CD4-positive, alpha-beta T cell (primary cell): Measurements from ENCODE around the gene INHBA. TPM values are rescaled to one million over a fixed set of nuclear protein-coding genes. Genes with fewer than 3 reads are reported as not detected.

Source experiments
- ATAC-seq: fragments of 200-7000 bp; cut with Tn5 transposase; one replicate; pipeline ENCODE4 v1.10.0; 2022; ENCODE audit warnings: mild to moderate bottlenecking; ENCODE audit not compliant: poor library complexity
- CTCF ChIA-PET: fragments of 350-600 bp; sonication (Branson Sonifier 250); formaldehyde crosslinking; loops from one replicate; lab custom pipeline; 2021; ENCODE audit warnings: antibody characterized with exemption, inconsistent platforms; lab: Charles Lee
- POLR2A ChIA-PET: fragments of 350-600 bp; sonication (Branson Sonifier 250); formaldehyde crosslinking; loops from one replicate; lab custom pipeline; 2021; ENCODE audit warnings: antibody characterized with exemption, inconsistent platforms; lab: Charles Lee
- DNase-seq, 14 experiments: peaks; one replicate each; pipeline ENCODE4 v3.0.0-alpha.2; 2013 to 2020; ENCODE audit warnings: mixed read lengths in 2 of 14
- H3K27ac ChIP-seq, 2 donors: one replicate each; pipeline versions ENCODE4 v1.5.1 to v1.7.0; 2013; ENCODE audit warnings: low read length in 2 of 2, low read depth in 1 of 2, mild to moderate bottlenecking in 1 of 2
- H3K27me3 ChIP-seq, 2 experiments: 1 replicate in 1 of 2; 2 replicates in 1 of 2; pipeline versions ENCODE4 v1.6.1 to v1.7.0; 2013; ENCODE audit warnings: low read length in 2 of 2, control low read depth in 1 of 2, mild to moderate bottlenecking in 1 of 2, moderate library complexity in 1 of 2; ENCODE audit not compliant: insufficient read depth in 2 of 2, control insufficient read depth in 1 of 2
- H3K36me3 ChIP-seq: one replicate; pipeline ENCODE4 v1.6.1; 2013; ENCODE audit warnings: low read length, control low read depth; ENCODE audit not compliant: insufficient read depth
- H3K4me1 ChIP-seq: one replicate; pipeline ENCODE4 v1.6.1; 2013; ENCODE audit warnings: low read length, control low read depth; ENCODE audit not compliant: insufficient read depth
- H3K4me3 ChIP-seq: one replicate; pipeline ENCODE4 v1.5.1; 2013; ENCODE audit warnings: mild to moderate bottlenecking, low read length, moderate library complexity
- H3K9me3 ChIP-seq, 2 experiments: 1 replicate in 1 of 2; 2 replicates in 1 of 2; pipeline versions ENCODE4 v1.6.1 to v1.7.0; 2013; ENCODE audit warnings: low read length in 2 of 2, mild to moderate bottlenecking in 2 of 2, control low read depth in 1 of 2, moderate library complexity in 1 of 2; ENCODE audit not compliant: control insufficient read depth in 1 of 2, insufficient read depth in 1 of 2
- H3K27ac Mint-ChIP-seq: one replicate; pipeline ENCODE4 v1.8.0; 2020; ENCODE audit warnings: mixed read lengths
- H3K27me3 Mint-ChIP-seq: one replicate; pipeline ENCODE4 v1.8.0; 2021; ENCODE audit warnings: mixed read lengths
- H3K36me3 Mint-ChIP-seq: one replicate; pipeline ENCODE4 v1.8.0; 2021; ENCODE audit warnings: low read depth, mixed read lengths
- H3K4me1 Mint-ChIP-seq: one replicate; pipeline ENCODE4 v1.8.0; 2021; ENCODE audit warnings: low read depth, mixed read lengths
- H3K4me3 Mint-ChIP-seq: one replicate; pipeline ENCODE4 v1.8.0; 2020; ENCODE audit warnings: mild to moderate bottlenecking, mixed read lengths
- H3K9me3 Mint-ChIP-seq: one replicate; pipeline ENCODE4 v1.8.0; 2020; ENCODE audit warnings: mixed read lengths
- CTCF ChIP-seq: fragments of 200-600 bp; IDR thresholded peaks from one replicate; pipeline ENCODE4 v1.8.0; 2022; ENCODE audit warnings: antibody characterized with exemption, mild to moderate bottlenecking
- intact Hi-C, 2 experiments: fragments of 100-400 bp; cut with DNase I in 1 of 2; cut with micrococcal nuclease in 1 of 2; formaldehyde crosslinking; loops; one replicate each; pipeline versions ENCODE4 v1.15.1 to v1.9.0; 2023 to 2025; cut with DNase I, micrococcal nuclease
- total RNA-seq, 174 experiments: library from RNA in 2 of 174; stranded (reverse) in 2 of 174; gene quantifications; one replicate each; pipeline ENCODE4 v1.2.3 and lab custom pipeline; 2021 to 2026

INHBA gene
- total RNA-seq, 2 experiments from 2014 or later: not detected

DNA sequence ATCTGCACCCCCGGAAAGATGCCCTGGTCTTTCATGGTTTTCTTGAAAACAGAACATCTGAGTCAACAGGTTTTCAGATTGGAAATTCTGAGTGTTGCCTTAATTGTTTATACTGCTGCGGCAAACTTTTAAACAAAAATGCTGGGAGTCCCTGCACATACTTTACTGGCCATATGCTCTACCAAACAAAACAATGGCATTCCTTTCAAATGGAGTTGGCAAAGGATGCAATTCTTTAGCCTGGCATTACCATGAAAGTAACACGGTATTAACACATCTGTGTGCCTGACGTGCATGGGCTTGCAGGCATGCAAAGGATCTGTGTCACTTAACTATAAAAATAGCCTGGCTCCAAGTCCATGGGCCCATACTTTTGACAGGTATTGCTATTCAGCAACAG lies 4.2 kb downstream of the INHBA start:
- no peak for DNase-seq
- intact Hi-C loops: loop anchor here in 1 of 2 experiments (5.0 kb wide), 2 partner anchors 1371 to 1466 kb away; no protein-coding TSS in a partner anchor
- Histone ChIP-seq H3K4me3 (no peak overlapping the region), H3K9me3 (no peaks in the 10 kb centered on the region), H3K36me3 (no peaks in the 10 kb centered on the region), H3K27me3 (peaks cover 14 to 33% of the 10 kb centered on the region in 2 experiments), H3K27ac (no peak overlapping the region), H3K4me1 (no peaks in the 10 kb centered on the region)
- H3K36me3 Mint-ChIP-seq: no peaks in the 10 kb centered on the region
- TF ChIP-seq CTCF: no peak
- ATAC-seq: no peak
- no peak overlapping the region for H3K27ac Mint-ChIP-seq
- POLR2A ChIA-PET: no interaction called here
- H3K4me3 Mint-ChIP-seq: no peak overlapping the region
- CTCF ChIA-PET: no interaction called here
- H3K27me3 Mint-ChIP-seq: peaks cover 77% of the 10 kb centered on the region
- no peaks in the 10 kb centered on the region for H3K9me3 Mint-ChIP-seq
- peaks cover 4% of the 10 kb centered on the region for H3K4me1 Mint-ChIP-seq

GRCh38 chr7:41698114-41698513 lies 4.8 kb downstream of the INHBA start:
- Histone ChIP-seq H3K4me1 (no peaks in the 10 kb centered on the region), H3K27ac (no peak overlapping the region), H3K36me3 (no peaks in the 10 kb centered on the region), H3K9me3 (no peaks in the 10 kb centered on the region), H3K27me3 (peaks cover 14 to 31% of the 10 kb centered on the region in 2 experiments), H3K4me3 (no peak overlapping the region)
- intact Hi-C loops: loop anchor here in 1 of 2 experiments (5.0 kb wide), 2 partner anchors 1371 to 1466 kb away; no protein-coding TSS in a partner anchor
- no peak for DNase-seq
- Mint-ChIP-seq H3K9me3 (no peaks in the 10 kb centered on the region), H3K4me1 (peaks cover 4% of the 10 kb centered on the region), H3K27me3 (peaks cover 77% of the 10 kb centered on the region), H3K27ac (no peak overlapping the region), H3K4me3 (no peak overlapping the region), H3K36me3 (no peaks in the 10 kb centered on the region)
- ChIA-PET CTCF (no interaction called here), POLR2A (no interaction called here)
- no peak for TF ChIP-seq CTCF
- ATAC-seq: no peak

DNA sequence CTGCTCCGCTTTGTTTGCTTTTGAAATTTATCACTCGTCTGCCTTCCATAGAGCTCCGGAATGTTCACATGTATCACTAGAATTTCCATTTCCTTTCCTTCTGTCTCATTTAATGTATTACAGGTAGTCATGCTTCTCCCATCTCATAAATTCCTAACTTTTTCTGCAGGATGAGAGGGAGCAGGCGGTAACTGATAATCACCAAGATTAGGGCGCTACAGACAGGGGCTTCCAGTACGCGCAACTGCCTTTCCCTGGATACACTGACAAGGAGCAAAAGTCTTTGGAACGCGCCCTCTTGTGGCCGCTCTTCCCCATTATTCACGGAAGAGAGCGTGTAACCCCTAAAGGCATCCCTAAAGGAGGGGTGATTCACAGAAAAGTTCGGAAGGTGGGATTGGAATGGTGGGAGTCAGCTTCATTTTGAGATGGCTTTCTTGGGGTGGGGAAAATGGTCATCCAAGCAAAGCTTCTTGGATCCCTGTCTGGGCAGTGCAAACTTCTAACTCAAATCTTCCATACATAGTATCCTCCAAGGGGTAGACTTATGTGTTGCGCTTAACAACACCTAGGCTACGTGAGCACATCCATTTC lies 6.5 kb downstream of the INHBA start:
- H3K27me3 Mint-ChIP-seq: peaks cover 60% of the 10 kb centered on the region
- peaks cover 14 to 23% of the 10 kb centered on the region in 2 experiments for H3K27me3 ChIP-seq
- H3K4me3 ChIP-seq: no peak overlapping the region
- no peaks in the 10 kb centered on the region for H3K36me3 ChIP-seq
- no peaks in the 10 kb centered on the region for H3K36me3 Mint-ChIP-seq
- H3K27ac ChIP-seq: no peak overlapping the region
- no peak for ATAC-seq
- intact Hi-C loops: loop anchor here in 1 of 2 experiments (5.0 kb wide), 2 partner anchors 1369 to 1464 kb away; no protein-coding TSS in a partner anchor
- H3K4me1 Mint-ChIP-seq: peaks cover 4% of the 10 kb centered on the region
- TF ChIP-seq CTCF: no peak
- H3K4me1 ChIP-seq: no peaks in the 10 kb centered on the region
- H3K27ac Mint-ChIP-seq: no peak overlapping the region
- H3K9me3 Mint-ChIP-seq: no peaks in the 10 kb centered on the region
- H3K4me3 Mint-ChIP-seq: no peak overlapping the region
- ChIA-PET CTCF (no interaction called here), POLR2A (no interaction called here)
- DNase-seq: peak in 3 of 14 experiments; percentile 8 to 34 (median 29)
- no peaks in the 10 kb centered on the region for H3K9me3 ChIP-seq
